NK-92 (cell line): ENCODE results near the gene PRSS33.

Experiments used
- DNase-seq: peaks from one replicate; lab custom pipeline; 2025; ENCODE audit not compliant: unreplicated experiment; lab: John Stamatoyannopoulos, UW

PRSS33 gene

GRCh38 chr16:2777903-2778629 is 9.3 kb downstream of the PRSS33 start:
- no peak for DNase-seq

- DNase-seq: no peak
Observed at GRCh38 chr16:2777231-2777902, 10.0 kb downstream of the PRSS33 start, which contains the start of gene ELOB. Gene ELOB (minus strand): TSS chr16:2777280. CDS start chr16:2777239, 41 bp downstream.

- DNase-seq: no peak
Observed at GRCh38 chr16:2776500-2777139, 10.7 kb downstream of the PRSS33 start.

GRCh38 chr16:2775765-2776499 is 11.4 kb downstream of the PRSS33 start:
- DNase-seq: no peak

- no peak for DNase-seq
Observed at GRCh38 chr16:2775131-2775716, 12.1 kb downstream of the PRSS33 start.

- DNase-seq: no peak
Observed at GRCh38 chr16:2774161-2774891, 13.0 kb downstream of the PRSS33 start.

GRCh38 chr16:2773188-2773968 is 14.0 kb downstream of the PRSS33 start:
- DNase-seq: no peak

- DNase-seq: no peak
Observed at GRCh38 chr16:2771496-2772402, 15.6 kb downstream of the PRSS33 start.

- DNase-seq: no peak
Observed at GRCh38 chr16:2770057-2770951, 17.1 kb downstream of the PRSS33 start.

- DNase-seq: no peak
Observed at GRCh38 chr16:2769675-2770056, 17.7 kb downstream of the PRSS33 start.

- no peak for DNase-seq
Observed at GRCh38 chr16:2769100-2769529, 18.2 kb downstream of the PRSS33 start.

- DNase-seq: no peak
Observed at GRCh38 chr16:2768403-2769089, 18.8 kb downstream of the PRSS33 start.

GRCh38 chr16:2767891-2768290 is 19.5 kb downstream of the PRSS33 start:
- no peak for DNase-seq

GRCh38 chr16:2767140-2767731 is 20.1 kb downstream of the PRSS33 start:
- DNase-seq: no peak

GRCh38 chr16:2766430-2767139 is 20.8 kb downstream of the PRSS33 start:
- no peak for DNase-seq
